Measurements from ENCODE around the gene MRPS18A.

GRCh38 chr6:43677759-43678158, 9.8 kb downstream of the MRPS18A start:
- no peak for TF ChIP-seq POLR2A (IDR thresholded peaks at IDR 0.05)
- TF ChIP-seq, protein P1, sequence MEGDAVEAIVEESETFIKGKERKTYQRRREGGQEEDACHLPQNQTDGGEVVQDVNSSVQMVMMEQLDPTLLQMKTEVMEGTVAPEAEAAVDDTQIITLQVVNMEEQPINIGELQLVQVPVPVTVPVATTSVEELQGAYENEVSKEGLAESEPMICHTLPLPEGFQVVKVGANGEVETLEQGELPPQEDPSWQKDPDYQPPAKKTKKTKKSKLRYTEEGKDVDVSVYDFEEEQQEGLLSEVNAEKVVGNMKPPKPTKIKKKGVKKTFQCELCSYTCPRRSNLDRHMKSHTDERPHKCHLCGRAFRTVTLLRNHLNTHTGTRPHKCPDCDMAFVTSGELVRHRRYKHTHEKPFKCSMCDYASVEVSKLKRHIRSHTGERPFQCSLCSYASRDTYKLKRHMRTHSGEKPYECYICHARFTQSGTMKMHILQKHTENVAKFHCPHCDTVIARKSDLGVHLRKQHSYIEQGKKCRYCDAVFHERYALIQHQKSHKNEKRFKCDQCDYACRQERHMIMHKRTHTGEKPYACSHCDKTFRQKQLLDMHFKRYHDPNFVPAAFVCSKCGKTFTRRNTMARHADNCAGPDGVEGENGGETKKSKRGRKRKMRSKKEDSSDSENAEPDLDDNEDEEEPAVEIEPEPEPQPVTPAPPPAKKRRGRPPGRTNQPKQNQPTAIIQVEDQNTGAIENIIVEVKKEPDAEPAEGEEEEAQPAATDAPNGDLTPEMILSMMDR (IDR thresholded peaks at IDR 0.05): no peak
